H1 (cell line): ENCODE measurements around the gene RGR. TPM values are rescaled to one million over a fixed set of nuclear protein-coding genes. Genes with fewer than 3 reads are reported as not detected.

Experiments used
- BCL11A ChIP-seq, 2 experiments: IDR thresholded peaks; one replicate each; pipeline ENCODE4 v1.6.1; 2011; ENCODE audit warnings: low read depth in 2 of 2, low read length in 2 of 2, mild to moderate bottlenecking in 2 of 2
- HDAC2 ChIP-seq, 2 experiments: fragments of 300-600 bp in 1 of 2; sonication (generic) in 1 of 2; IDR thresholded peaks; 2 replicates each; pipeline ENCODE4 v1.6.1; 2011 to 2012; ENCODE audit warnings: low read depth in 2 of 2, low read length in 2 of 2, mild to moderate bottlenecking in 2 of 2, moderate library complexity in 2 of 2, borderline replicate concordance in 1 of 2, inconsistent platforms in 1 of 2
- HDAC6 ChIP-seq: IDR thresholded peaks from one replicate; pipeline ENCODE4 v1.7.1; 2012; ENCODE audit warnings: low read depth, mild to moderate bottlenecking, inconsistent platforms, low read length, moderate library complexity
- MAFK ChIP-seq: IDR thresholded peaks from 2 replicates; pipeline ENCODE4 v1.6.1; 2012; ENCODE audit warnings: low read depth, mild to moderate bottlenecking, improper control_type of control experiment, low read length
- POLR2A ChIP-seq, 2 experiments: IDR thresholded peaks; 1 replicate in 1 of 2; 2 replicates in 1 of 2; pipeline ENCODE4 v1.6.1; 2011; ENCODE audit warnings: low read depth in 2 of 2, low read length in 2 of 2, mild to moderate bottlenecking in 2 of 2; ENCODE audit errors: control extremely low read depth in 1 of 2
- SRF ChIP-seq: IDR thresholded peaks from 2 replicates; pipeline ENCODE4 v1.6.1; 2011; ENCODE audit warnings: mild to moderate bottlenecking, low read depth, low read length, moderate library complexity
- polyA plus RNA-seq, 7 experiments: library from polyadenylated mRNA; depleted of rRNA in 3 of 7; stranded (reverse) in 5 of 7; unstranded in 2 of 7; fragments of >200 nt in 5 of 7; fragments of 200-250 nt in 2 of 7; gene quantifications; 1 replicate in 5 of 7; 2 replicates in 1 of 7; 4 replicates in 1 of 7; pipeline versions ENCODE4 v1.2.1 to v1.2.3, GENCODE V29; 2011 to 2013; ENCODE audit warnings: missing spikeins in 2 of 7, mixed read lengths in 2 of 7
- total RNA-seq: library from RNA; stranded (reverse); fragmentation: NEBNext Ultra II Directional; extraction: Animal tissue kit (Norgen Biotek cat#: 25700); gene quantifications from 2 replicates; pipeline ENCODE4 v1.2.1, GENCODE V29; 2021

The RGR gene
- total and polyA plus RNA-seq, 2 of the 8 experiments (the other 6 are each of a cell fraction or from before 2014, with no cell fraction given) = not detected

DNA sequence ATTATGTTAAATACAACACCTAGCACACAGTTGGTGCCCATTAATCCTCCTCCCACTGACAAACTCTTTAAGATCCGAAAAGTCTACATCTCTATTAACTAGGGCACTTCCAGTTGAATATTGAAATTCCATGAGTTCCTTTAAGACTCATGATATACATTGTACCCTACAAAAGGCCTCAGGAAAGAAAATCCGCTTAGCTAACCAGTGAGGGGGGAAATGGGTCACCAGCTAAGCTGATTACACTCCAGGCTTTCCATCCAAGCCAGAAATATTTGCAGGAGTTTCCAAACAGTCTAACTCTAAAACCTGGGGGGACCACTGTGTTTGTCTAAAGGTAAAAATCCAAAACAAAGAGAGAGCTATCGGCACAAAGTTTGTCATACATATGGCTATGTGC lies 18.2 kb upstream of the RGR start (continued):
- TF ChIP-seq HDAC2 (IDR thresholded peaks at IDR 0.05; ENCODE audit: borderline replicate concordance in 1 of 2, low read depth in 2 of 2, low read length in 2 of 2) (no peak), HDAC6 (no peak), BCL11A (IDR thresholded peaks at IDR 0.05; ENCODE audit: low read depth in 2 of 2, low read length in 2 of 2) (no peak), MAFK (no peak), SRF (no peak), POLR2A (IDR thresholded peaks at IDR 0.05; ENCODE audit: control extremely low read depth in 1 of 2, low read depth in 2 of 2, low read length in 2 of 2) (no peak)
